NB4 (cell line): ENCODE results near the gene ELMOD1.

ENCODE experiments used
- MYC ChIP-seq: IDR thresholded peaks from 2 replicates; pipeline ENCODE4 v1.6.1; 2011; ENCODE audit warnings: low read depth, low read length
- POLR2A ChIP-seq: IDR thresholded peaks from 2 replicates; pipeline ENCODE4 v1.6.1; 2011; ENCODE audit warnings: mild to moderate bottlenecking; ENCODE audit not compliant: insufficient read length; ENCODE audit errors: extremely low read depth
- TF ChIP-seq, protein P1 (sequence below): IDR thresholded peaks from one replicate; pipeline ENCODE4 v1.5.1; 2012; ENCODE audit warnings: low read depth, low read length

DNA sequence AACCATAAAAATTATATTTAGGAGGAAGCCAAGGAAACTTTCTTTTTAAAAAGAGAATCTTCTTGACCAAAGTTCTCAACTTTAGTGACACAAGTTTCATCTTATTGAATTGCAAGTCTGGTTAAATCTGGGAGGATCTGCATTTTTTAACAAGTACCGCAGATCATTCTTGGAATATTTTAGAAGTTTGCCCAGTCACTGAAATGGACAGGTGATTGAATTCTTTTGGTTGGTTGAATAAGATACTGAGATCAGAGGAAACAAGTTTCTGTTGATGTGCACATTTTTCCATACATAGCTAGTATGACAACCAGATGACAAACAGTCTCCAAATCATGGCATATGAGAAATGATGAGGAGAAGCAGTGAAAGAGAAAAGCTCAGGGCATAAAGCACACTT lies 70.7 kb downstream of the ELMOD1 start:
- TF ChIP-seq POLR2A: no peak
- TF ChIP-seq, protein P1, sequence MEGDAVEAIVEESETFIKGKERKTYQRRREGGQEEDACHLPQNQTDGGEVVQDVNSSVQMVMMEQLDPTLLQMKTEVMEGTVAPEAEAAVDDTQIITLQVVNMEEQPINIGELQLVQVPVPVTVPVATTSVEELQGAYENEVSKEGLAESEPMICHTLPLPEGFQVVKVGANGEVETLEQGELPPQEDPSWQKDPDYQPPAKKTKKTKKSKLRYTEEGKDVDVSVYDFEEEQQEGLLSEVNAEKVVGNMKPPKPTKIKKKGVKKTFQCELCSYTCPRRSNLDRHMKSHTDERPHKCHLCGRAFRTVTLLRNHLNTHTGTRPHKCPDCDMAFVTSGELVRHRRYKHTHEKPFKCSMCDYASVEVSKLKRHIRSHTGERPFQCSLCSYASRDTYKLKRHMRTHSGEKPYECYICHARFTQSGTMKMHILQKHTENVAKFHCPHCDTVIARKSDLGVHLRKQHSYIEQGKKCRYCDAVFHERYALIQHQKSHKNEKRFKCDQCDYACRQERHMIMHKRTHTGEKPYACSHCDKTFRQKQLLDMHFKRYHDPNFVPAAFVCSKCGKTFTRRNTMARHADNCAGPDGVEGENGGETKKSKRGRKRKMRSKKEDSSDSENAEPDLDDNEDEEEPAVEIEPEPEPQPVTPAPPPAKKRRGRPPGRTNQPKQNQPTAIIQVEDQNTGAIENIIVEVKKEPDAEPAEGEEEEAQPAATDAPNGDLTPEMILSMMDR: no peak
- no peak for TF ChIP-seq MYC
